Right lobe of liver (tissue), 6 donors: Measurements from ENCODE around the gene DFFA. TPM values are rescaled to one million over a fixed set of nuclear protein-coding genes. Genes with fewer than 3 reads are reported as not detected.

ENCODE experiments used
- ATAC-seq, 4 donors: fragments of 200-7000 bp; cut with Tn5 transposase; one replicate each; pipeline ENCODE4 v1.9.1; 2020; ENCODE audit warnings: mild to moderate bottlenecking in 4 of 4, moderate library complexity in 4 of 4
- DNase-seq, 3 donors: peaks; one replicate each; pipeline ENCODE4 v3.0.0-alpha.2; 2020
- H3K27ac ChIP-seq, 3 donors: fragments of 200-600 bp; one replicate each; pipeline ENCODE4 v1.8.0; 2022
- H3K27me3 ChIP-seq, 2 donors: fragments of 200-600 bp; one replicate each; pipeline ENCODE4 v1.8.0; 2022
- H3K36me3 ChIP-seq, 4 donors: fragments of 200-600 bp; sonication (generic) in 1 of 4; one replicate each; pipeline versions ENCODE4 v1.5.1 to v1.8.0; 2017 to 2022; ENCODE audit warnings: control low read depth in 1 of 4
- H3K4me1 ChIP-seq, 4 donors: fragments of 200-600 bp; sonication (generic) in 1 of 4; one replicate each; pipeline versions ENCODE4 v1.5.1 to v1.8.0; 2017 to 2022; ENCODE audit warnings: control low read depth in 1 of 4
- H3K4me3 ChIP-seq, 3 donors: fragments of 200-600 bp; one replicate each; pipeline ENCODE4 v1.8.0; 2022
- H3K9me3 ChIP-seq, 4 donors: fragments of 200-600 bp; sonication (generic) in 1 of 4; one replicate each; pipeline versions ENCODE4 v1.5.1 to v1.8.0; 2017 to 2022; ENCODE audit warnings: control low read depth in 1 of 4
- POLR2A ChIP-seq: fragments of 450-650 bp; IDR thresholded peaks from one replicate; pipeline ENCODE4 v1.6.1; 2017; ENCODE audit warnings: antibody characterized with exemption, mild to moderate bottlenecking
- WGBS: methylation state at CpG from one replicate; pipeline ENCODE4 v1.1.6; 2018; ENCODE audit warnings: low coverage, low lambda C conversion rate; ENCODE audit not compliant: insufficient coverage; ENCODE audit errors: missing lambda C conversion rate; 5-methylcytosine and 5-hydroxymethylcytosine counted together
- intact Hi-C, 2 donors: fragments of 100-400 bp; cut with DNase I; formaldehyde crosslinking; loops; one replicate each; pipeline versions ENCODE4 v1.11.2 to v1.14.1; 2022
- total RNA-seq, 6 experiments: library from RNA; depleted of rRNA in 2 of 6; stranded (reverse); fragments of >200 nt in 2 of 6; fragmentation: NEBNext Ultra II Directional in 3 of 6; extraction: Animal tissue kit (Norgen Biotek cat#: 25700) in 3 of 6; gene quantifications; one replicate each; pipeline versions ENCODE4 v1.1.0 to v1.2.4, GENCODE V29; 2016 to 2023
- TF ChIP-seq, protein P1 (sequence below), 4 donors: fragments of 200-600 bp in 3 of 4; fragments of 450-650 bp in 1 of 4; IDR thresholded peaks; one replicate each; pipeline versions ENCODE4 v1.5.1 to v1.8.0; 2016 to 2022; ENCODE audit warnings: antibody characterized with exemption in 4 of 4, mild to moderate bottlenecking in 2 of 4
- donor health status: DM: no; HTN: yes; CAD: no.
- donor health status: DM: no; HTN: no; CAD: no.
- donor health status: DM: no; HTN: no; CAD: no.
- donor health status: DM: no; HTN: yes; CAD: no.
- donor health status: DM: no; HTN: yes; CAD: no.

DFFA gene
- total RNA-seq, 6 experiments from 2014 or later: 14.1 to 24.8 (median 16.9) TPM

DNA sequence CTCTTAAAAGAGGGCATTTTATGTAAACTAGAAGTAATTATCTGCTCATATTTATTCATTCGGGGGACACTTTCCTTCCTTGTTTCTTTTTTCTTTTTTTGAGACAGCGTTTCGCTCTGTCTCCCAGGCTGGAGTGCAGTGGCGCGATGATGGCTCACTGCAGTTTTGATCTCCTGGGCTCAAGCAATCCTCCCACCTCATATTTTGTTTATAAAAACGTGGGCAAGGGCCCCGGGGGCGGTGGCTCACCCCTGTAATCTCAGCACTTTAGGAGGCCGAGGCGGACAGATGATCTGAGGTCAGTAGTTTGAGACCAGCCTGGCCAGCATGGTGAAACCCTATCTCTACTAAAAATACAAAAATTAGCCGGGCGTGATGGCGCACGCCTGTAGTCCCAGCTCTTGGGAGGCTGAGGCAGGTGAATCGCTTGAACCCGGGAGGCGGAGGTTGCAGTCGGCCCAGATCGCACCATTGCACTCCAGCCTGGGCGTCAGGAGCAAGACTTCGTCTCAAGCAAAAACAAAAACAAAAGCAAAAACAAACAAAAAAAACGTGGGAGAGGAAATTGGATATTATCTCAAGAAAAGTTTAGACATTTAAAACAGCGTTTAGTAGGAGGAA lies 926 bp upstream of the DFFA start:
- H3K36me3 ChIP-seq: peaks cover 0 to 4% (median 0%) of the 10 kb centered on the region in 4 donors
- intact Hi-C loops: no loop called here
- peaks cover 0 to 41% (median 6%) of the 10 kb centered on the region in 4 donors for H3K4me1 ChIP-seq
- no peak for DNase-seq
- H3K27me3 ChIP-seq: no peaks in the 10 kb centered on the region
- TF ChIP-seq POLR2A: no peak
- TF ChIP-seq, protein P1, sequence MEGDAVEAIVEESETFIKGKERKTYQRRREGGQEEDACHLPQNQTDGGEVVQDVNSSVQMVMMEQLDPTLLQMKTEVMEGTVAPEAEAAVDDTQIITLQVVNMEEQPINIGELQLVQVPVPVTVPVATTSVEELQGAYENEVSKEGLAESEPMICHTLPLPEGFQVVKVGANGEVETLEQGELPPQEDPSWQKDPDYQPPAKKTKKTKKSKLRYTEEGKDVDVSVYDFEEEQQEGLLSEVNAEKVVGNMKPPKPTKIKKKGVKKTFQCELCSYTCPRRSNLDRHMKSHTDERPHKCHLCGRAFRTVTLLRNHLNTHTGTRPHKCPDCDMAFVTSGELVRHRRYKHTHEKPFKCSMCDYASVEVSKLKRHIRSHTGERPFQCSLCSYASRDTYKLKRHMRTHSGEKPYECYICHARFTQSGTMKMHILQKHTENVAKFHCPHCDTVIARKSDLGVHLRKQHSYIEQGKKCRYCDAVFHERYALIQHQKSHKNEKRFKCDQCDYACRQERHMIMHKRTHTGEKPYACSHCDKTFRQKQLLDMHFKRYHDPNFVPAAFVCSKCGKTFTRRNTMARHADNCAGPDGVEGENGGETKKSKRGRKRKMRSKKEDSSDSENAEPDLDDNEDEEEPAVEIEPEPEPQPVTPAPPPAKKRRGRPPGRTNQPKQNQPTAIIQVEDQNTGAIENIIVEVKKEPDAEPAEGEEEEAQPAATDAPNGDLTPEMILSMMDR (IDR thresholded peaks at IDR 0.05): no peak
- peak overlapping the region in 1 of 3 donors; percentile 19 for H3K27ac ChIP-seq
- ATAC-seq: no peak
- WGBS: 82% methylated on average over 23 of the region's 23 CpGs
- H3K4me3 ChIP-seq: no peak overlapping the region
- H3K9me3 ChIP-seq: no peaks in the 10 kb centered on the region

GRCh38 chr1:10471411-10472219 lies 714 bp downstream of the DFFA start:
- peaks cover 0 to 16% (median 2%) of the 10 kb centered on the region in 4 donors for H3K36me3 ChIP-seq
- H3K27me3 ChIP-seq: no peaks in the 10 kb centered on the region
- H3K27ac ChIP-seq: peak overlapping the region; percentile 33 to 34 (median 34)
- H3K4me1 ChIP-seq: peaks cover 0 to 30% (median 5%) of the 10 kb centered on the region in 4 donors
- TF ChIP-seq, protein P1 (IDR thresholded peaks at IDR 0.05): no peak
- TF ChIP-seq POLR2A: no peak
- intact Hi-C loops: no loop called here
- DNase-seq: peak in 1 of 3 donors; percentile 51
- 5% methylated on average over 16 of the region's 23 CpGs for whole genome bisulfite sequencing
- H3K4me3 ChIP-seq: peak overlapping the region; percentile 77 to 96 (median 94)
- ATAC-seq: no peak
- H3K9me3 ChIP-seq: no peaks in the 10 kb centered on the region

- H3K4me1 ChIP-seq: peaks cover 0 to 26% (median 0%) of the 10 kb centered on the region in 4 donors
- no peak overlapping the region for H3K4me3 ChIP-seq
- intact Hi-C loops: no loop called here
- TF ChIP-seq, protein P1 (IDR thresholded peaks at IDR 0.05): no peak
- TF ChIP-seq POLR2A: no peak
- no peaks in the 10 kb centered on the region for H3K9me3 ChIP-seq
- H3K27me3 ChIP-seq: no peaks in the 10 kb centered on the region
- H3K36me3 ChIP-seq: peaks cover 0 to 32% (median 8%) of the 10 kb centered on the region in 4 donors
- DNase-seq: no peak
- H3K27ac ChIP-seq: no peak overlapping the region
- ATAC-seq: no peak
- WGBS: 96% methylated on average over 4 of the region's 4 CpGs
Measured at GRCh38 chr1:10470043-10470442, 2.3 kb downstream of the DFFA start.

GRCh38 chr1:10467078-10467477 lies 5.3 kb downstream of the DFFA start:
- Histone ChIP-seq H3K27me3 (no peaks in the 10 kb centered on the region), H3K4me1 (peaks cover 0 to 16% (median 0%) of the 10 kb centered on the region in 4 donors), H3K4me3 (no peak overlapping the region), H3K9me3 (no peaks in the 10 kb centered on the region), H3K27ac (no peak overlapping the region), H3K36me3 (peaks cover 0 to 59% (median 18%) of the 10 kb centered on the region in 4 donors)
- TF ChIP-seq, protein P1 (IDR thresholded peaks at IDR 0.05): no peak
- no peak for TF ChIP-seq POLR2A
- DNase-seq (no peak), ATAC-seq (no peak)
- intact Hi-C loops: no loop called here
- 100% methylated on average over 1 of the region's 2 CpGs for WGBS
